ENCODE data around the gene WNT9A.

Gene WNT9A

DNA sequence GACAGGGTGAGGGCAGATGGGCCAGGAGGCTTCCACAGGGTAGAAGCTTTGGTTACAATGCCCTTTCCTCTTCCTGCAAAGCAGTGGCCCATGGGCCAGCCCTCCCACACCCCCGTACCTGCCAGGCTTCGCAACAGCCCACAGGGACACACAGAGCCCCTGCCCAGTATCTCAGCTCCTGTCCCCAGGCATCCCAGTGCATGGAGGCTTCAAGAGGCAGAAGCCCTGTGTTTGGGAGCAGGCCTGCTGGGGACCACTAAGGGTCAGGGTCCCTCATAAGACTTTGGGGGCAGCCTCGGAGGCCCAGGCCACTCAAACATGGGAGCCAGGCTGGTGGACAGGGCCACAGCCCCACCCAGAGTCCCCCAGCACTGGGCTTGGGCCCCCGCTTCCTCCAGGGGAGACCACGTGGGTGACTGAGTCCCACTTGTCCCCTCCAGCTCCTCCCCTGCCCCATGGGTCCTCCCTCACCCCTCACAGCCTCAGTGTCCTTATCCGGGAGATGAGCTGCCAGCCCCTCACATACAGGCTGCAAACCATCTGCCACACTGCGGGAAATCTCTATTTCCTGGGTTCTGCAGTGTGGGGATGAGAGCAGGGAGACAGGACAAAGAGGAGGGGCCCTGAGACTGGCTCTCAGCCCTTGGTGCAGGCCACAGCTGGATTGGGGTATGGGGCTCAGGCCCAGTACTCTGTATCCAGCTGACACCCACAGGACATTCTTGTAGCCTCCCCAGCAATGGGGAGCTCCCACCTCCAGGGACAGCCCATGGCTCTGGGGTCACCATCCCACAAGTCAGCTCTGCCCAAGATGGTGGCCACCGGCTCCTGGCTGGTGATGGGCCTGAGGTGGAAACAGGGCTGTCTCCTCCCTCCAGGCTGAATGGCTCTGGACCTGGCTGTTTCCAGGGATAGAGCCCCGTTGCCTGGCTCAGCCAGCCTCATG lies 50.7 kb downstream of the WNT9A start:
- no peak for DNase-seq

DNA sequence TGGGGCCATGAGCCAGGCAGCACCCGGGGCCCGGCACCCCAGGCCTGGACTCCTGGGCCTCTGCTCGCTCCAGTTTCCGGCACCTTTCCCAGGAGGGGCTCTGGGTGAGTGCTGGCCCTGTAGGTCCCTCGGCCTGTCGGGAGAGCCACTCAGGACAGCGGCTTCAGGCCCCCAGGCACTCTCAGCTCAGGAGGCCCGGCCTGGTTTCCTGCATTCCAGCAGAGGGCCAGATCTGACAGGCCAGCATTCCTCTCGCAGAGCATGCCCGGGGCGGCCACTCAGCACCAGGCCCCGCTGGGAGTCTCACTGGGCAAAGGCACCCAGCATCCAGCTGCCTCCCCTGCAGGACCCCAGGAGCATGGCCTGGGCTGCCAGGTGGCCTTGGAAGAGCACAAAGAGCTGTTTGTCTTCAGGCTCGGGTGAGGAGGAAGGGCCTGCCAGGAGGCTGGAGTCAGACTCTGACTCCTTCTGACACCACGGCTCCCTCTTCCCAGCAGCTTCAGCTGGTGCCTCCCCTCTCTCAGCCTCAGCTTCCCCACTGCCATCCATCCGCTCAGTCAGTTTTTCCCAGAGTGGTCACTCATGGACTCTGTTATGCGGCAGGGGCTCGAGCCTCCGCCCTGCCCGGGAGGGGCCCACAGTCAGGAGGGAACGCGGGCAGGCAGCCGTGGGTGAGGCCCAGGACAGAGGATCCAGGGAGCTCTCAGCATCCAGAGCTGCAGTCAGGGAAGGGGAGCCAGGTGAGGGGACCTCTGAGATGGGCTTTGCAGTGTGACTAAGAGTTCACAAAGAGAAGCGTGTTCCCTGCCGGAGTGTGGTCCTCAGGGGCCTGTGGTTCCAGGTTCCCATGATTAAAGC lies 51.7 kb downstream of the WNT9A start:
- DNase-seq: no peak

DNA sequence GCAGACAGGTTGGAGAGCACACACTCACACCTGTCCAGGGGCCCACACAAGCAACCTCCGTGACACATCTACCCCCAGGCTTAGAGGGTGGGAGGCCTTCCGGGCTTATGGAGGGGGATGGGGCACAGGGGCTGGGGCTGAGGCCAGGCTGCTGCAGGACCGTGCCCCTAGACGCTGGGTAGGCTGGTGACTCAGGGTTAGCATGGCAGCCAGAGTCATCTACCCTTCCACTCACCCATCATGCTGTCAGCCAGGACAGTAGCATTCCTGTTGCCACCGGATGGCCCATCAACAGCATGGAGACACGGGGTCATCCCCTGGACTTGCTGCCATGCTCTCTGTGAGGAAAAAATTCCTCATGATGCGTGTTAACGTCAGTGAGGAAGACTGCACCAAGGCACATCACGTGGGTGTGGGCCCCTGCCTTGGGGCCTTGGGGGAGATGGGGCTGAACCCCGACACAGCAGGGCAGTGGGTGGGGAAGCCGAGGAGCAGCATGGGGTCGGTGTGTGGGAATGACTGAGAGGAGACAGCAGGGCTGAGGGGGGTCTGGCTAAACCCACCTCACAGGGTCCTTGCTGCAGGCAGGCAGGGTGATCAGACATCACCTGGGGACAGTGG lies 52.8 kb downstream of the WNT9A start:
- DNase-seq: no peak

DNA sequence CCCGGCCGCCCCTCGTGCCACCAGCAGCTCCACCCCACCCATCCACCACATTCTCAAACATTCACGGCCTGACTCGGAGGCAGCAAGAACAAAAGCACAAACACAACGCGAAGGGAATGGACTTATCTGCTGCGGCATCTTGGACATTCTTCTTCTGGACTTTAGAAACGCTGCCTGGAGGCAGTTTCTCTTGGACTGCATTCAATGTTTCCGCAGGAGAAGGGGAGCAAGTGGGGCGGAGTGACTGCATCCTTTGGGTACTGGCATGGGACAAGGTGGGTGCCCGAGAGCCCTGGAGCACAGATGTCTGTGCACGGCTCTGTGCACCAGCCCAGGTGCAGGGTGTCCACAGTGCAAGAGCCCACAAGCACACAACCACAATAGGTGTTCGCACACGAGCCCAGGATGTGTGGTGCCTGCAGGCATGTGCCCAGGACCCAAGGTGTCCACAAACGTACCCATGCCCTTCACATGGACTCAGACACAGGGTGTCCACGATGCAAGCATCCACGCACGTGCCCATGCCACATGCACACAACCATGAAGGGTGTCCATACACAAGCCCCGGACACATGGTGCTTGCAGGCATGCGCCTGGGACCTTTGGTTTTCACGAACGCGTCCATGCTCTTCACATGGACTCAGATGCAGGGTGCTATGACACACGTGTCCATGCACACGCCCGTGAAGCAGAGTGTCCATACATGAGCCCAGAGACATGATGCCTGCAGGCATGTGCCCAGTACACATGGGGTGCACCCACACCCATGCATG lies 53.6 kb downstream of the WNT9A start:
- no peak for DNase-seq

DNA sequence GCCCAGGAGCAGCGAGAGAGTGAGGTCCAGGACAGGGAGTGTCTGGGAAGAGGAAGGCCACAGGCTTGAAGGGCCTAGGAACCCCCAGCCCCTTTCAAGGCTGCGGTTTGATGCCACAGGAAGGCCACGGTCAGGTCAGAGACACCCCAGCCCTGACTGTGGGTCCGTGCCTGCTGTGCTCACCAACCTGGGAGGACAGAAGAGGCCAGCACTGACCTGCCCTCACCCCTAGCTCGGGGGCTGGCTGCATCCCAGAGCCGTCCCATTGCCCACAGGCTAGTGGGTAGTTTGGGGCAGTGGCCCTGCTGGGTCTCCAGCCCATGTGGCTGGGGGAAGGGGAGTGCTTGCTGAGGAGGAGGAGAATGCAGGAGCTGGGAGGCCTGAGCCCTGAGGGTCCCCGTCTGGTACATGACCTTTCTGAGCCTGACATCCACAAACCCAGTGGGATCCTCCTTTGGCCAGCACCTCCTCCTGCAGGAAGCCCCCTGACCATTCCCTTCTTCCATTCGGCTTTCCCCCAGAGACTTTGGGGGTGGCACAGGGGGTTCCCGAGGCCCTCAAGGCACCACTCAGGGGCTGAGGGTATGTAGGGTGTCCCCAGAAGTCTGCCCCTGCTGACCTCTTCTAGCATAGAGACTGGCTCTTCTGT lies 54.3 kb downstream of the WNT9A start:
- no peak for DNase-seq

DNA sequence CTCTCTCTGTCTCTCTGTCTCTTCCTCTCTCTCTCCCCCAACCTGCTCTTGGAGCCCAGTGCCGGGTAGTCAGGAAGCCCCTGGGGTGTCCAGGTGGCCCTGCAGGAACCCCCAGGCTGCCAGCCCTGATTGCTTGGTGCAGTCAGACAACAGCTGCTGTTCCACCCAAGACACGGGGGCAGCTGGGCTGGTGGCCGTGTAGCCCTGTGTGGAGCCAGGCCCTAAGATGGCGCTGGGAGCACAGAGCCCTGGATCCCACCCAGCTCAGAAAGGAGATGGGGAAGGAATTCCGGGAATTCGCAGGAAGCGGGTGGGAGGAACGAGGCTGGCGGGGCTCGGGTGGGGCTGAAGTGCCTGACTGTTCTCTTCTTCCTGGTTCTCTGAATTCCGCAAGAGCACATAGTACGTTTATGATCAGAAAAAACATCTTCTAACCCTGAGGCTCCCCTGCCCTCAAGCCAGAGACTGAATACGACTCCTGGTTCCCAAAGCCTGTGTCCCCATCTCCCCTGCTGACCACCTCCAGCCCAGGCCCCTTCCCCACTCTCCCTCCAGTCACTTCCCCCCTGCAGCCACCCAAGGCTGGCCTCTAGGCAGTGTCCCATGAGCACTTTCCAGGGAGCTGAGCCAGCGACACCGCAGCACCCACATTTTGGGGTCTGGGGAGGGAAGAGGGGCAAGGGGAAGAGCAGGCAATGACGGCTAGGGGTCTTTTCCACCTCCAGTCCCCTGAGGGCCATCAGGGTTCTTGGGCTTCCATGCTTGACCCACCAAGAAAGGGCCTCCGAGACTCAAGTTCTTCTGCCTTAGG lies 55.0 kb downstream of the WNT9A start:
- peak; percentile 0 for DNase-seq

DNA sequence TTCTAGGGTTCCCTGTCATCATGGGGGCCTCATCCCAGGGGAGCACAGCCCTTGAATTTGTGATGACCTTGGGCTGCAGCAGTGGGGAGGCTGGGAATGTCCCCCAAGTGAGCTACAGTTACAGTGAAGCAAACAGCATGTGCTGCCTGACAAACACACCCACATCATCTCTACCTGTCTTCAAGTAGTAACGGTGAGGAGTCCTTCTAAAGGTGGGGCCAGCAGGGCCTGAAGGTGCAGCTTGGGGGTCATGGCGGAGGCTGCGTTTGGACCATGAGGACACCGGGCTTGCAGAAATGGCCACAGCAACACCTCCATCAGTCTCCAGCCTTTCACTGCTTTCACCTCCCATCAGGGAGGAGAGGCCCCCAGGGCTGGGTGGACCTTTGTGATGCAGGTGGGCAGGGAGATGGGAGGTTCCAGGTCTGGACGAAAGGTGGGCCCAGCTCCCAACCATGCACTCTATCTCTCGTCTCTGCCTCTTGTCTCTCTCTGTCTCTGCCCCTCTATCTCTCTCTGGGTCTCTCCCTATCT lies 55.7 kb downstream of the WNT9A start:
- DNase-seq: no peak

DNA sequence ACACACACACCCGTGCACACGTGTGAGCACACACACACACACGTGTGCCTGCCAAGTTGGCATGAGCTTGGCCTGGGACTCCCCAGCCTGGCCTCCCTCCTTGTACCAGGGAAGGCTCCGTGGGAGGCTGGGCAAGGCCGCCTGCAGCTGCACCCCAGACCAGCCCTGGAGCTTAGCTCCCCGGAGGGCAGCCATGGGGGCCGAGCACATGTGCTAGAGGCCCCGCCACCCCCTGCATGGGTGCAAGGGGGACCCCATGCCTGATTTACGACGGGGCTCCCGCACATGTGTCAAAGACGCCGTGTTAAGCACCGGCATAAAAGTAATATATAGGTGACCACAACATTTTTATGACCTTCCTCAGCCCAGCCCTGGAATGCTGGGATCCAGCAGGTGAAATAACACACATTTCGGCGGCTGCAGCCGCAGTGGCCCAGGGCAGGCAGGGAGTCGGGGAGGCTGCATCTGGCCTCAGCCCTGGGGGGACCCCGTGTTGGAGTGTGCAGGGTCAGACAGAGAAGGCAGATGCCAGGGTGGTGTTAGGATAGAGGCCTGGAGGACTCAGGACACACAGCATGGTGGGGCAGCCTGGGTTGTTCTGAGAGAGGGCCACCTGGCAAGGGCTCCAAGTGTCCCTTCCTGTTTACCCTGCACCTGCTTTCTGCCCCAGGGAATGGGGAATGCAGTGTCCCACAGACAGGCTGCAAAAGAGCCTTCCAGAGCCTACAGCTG lies 56.3 kb downstream of the WNT9A start:
- peak; percentile 0 for DNase-seq

DNA sequence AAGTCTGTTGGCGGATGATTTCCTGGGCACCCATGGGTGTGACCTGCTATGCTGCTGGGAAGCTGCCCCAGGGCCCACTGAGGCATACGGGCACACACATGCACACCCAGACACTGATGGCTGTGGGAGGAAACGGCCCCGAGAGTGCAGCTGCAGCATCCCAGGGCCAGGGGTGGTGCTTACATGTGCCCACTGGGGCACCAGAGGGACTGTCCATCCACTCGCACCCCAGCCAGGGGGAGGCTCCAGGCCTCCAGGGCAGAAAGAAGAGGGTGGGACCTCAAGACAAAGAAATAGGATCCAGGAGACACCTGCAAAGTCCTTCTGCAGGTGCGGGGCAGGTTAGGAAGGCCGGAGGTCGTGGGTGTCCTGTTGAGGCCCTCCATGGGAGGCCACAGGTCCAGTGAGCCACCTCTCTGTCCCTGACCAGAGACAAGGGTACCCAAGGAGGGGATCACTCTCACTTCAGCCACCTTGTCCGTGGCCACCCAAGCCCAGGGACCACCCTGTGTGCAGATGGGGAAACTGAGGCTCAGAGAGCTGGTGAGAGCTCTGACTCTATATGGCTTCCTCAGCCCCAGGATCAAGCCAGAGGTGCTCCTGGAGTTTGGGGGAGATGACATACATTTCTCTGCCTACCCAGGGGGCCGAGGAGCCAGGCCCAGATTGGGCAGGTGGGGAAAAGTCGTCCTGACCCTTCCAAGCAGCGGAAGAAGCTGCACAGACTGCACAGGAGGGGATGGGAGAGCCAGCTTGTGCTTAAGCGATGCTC lies 57.1 kb downstream of the WNT9A start:
- DNase-seq: peak; percentile 0

DNA sequence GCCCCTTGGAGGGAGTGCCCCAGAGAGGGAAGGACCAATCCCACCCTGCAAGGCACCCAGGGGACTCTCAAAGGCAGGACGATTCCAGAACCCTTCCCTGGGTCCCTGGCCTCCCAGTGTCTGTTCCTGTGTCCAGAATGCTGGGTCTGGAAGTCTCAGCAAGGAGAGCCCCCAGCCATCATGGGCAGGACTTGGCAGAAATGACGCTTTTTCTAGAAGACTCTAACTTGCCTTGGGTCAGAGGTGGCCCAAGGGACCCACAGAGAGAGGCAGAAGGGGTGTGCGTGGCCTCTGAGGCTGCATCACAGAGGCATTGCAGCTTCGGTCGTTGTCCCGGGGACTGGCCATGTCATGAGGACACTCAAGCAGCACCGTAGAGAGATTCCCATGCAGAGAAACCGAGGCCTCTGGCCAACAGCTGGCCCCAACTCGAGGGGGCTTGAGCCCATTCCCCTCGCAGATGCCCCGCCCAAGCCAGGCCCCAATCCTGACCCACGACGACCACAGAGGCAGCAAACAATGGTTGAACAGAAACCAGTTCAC lies 57.8 kb downstream of the WNT9A start:
- peak; percentile 0 for DNase-seq

DNA sequence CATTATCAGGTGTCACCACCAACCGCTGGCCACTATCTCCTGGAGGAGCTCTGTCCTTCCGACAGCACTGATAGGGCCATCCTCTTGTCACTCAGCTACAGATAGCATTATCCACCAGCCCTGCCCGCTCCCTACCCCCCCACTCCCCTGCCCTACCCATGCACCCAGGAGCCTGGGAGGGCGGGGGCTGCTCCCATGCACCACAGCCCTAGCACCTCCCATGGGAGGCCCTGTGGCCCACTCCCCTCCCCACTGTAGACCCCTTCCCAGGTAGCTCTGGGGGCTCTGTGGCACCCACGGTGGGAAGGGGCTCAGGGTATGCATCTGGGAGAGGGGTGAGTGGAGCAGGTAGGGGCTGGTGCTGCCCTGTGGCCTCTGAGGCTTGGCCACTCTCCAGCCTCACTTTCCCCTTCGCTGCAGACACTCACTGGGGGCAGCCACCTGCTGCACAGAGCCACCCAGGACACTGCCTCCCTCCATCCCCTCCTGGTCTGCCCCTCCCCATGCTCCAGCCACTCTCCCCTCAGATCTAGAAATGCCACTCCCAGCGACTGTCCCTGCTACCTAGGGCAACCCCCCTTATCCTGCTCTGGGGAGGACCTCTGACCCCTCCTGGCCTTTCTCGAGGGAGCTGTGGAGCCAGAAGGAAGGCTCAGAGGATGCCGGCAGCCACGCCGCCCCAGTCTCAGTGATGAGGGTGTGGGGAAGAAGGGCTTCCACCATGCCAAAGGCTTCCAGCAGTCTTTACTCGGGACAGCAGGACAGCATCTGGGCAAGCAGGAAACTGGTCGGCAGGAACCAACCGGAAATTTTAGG lies 58.5 kb downstream of the WNT9A start:
- no peak for DNase-seq

DNA sequence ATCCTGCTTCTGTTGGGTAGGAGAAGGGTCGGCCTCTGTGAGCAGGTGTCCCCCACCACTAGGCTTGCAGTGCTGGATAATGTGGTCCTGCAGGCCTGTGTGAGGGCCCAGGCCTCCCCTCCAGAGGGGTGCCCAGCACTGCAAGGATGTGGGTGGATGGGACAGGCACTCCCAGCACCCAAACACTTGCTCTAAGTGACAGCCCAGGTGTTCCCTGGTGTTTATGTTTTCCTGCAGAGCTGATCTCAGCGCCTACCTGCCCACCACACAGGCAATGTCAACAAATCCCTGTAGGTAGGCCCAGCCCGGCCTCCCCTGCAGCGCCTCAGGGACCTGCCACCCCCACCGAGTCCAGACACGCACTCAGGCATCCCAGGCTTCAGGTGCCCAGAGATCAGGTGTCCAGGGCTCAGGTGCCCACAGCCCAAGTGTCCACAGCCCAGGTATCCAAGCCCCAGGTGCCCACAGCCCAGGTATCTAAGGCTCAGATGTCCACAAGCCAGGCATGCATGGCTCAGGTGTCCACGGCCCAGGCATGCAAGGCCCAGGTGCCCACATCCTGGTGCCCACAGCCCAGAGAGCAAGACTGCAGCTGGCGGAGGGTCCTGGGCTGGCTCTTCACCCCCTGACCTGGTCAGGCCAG lies 59.2 kb downstream of the WNT9A start:
- DNase-seq: peak; percentile 0

DNA sequence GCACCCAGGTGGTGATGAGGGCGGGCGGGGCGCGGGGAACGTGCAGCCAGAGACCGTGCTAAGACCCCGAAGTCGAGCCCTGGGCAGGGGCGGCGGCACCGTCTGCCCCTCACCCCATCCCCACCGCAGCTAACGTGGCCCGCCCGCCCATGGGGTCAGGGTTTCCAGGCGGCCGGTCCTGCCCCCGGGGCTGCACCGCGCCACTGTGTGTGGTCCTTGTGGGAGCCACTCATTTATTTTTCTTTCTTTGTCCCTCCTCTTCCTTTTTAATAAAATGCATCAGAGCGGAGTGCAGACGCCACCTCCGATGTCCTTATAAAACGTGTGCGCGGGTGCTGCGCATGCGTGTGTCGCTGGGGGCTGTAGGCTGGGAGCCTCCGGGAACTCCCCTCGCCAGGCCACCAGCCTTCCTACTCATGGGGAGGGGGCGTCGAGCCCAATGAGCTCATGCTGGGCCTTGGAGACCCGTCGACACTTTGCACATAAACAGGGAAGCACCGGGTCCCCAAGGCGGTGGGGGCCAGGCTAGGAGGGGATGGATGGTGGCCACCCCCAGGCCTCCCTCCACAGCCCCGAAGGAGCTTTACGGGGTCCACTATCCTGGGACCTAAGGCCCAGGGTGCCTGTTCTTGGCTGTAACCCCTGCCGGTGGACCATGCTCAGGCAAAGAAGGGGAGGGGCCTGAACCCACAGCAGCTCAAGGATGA lies 59.9 kb downstream of the WNT9A start:
- peak; percentile 0 for DNase-seq

DNA sequence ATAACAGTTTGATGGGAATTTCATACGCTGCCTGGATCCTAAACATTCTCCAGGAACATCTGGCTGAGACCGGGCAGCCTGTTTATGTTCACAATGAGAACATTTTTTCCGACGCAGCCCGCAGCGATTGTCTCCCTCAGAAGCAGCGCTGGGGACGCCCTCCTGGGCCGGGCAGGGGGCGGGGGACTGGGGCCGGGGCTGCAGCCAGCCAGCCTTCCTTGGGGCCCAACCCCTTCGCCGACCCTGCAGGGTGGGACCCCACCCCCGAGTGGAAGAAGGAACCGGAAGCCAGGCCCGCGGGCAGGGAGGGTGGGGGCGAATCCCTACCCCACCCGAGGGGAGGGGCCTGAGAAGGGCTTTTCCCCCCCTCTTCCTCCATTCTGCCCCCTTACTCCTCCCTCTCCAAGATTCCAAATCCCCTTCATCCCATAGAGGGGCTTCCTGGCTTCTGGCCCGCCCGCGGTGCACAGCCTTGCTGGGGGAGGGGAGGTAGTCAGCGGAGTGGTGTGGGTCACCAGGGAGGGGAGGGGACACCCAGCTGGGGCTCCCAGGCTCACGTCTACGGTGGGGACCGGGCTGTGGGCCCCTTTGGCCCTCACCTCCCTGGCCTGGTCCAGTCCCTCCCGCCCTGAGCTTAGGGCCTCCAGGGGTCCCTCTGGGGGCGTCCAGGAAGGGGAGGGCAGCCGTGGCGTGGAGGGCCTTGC lies 60.6 kb downstream of the WNT9A start:
- peak; percentile 31 for DNase-seq

DNA sequence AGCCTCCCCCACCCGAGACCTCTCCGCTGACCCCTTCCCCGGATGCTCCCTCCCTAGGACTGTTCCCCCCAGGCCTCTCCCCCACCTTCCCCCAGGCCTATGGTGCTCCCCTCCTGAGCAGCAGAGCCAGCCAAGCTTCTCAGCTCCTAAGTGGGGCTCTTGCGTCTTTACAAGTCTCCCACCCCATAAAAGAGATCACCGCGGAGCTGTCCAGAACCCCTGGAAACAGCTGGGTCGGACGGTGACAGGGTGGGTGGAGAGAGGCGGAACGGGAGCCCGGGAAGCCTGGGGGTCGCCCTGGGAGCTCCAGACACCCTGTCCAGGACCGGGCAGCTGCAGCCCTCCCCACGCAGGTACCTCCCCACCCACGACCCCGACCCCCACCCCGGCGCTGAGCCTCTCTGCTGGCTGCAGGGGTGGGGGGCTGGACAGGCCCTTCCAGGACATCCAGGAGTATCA lies 61.2 kb downstream of the WNT9A start:
- DNase-seq: no peak

Data from activated effector memory CD4-positive, alpha-beta T cell treated with Interleukin-2 at 50 U/mL for 16 hours (primary cell).